Neural cell (in vitro differentiated cells): ENCODE data around the gene DPP9. TPM values are rescaled to one million over a fixed set of nuclear protein-coding genes. Genes with fewer than 3 reads are reported as not detected.

ENCODE experiments used
- H2AFZ ChIP-seq: fragments of 200-600, 300-800 bp; sonication (generic), shearing (Covaris generic); 2 replicates; pipeline ENCODE4 v1.6.0; 2014; ENCODE audit warnings: low read depth, mild to moderate bottlenecking, antibody characterized with exemption, low read length, moderate library complexity
- H3F3A ChIP-seq: fragments of 200-600 bp; shearing (Covaris generic); 2 replicates; pipeline ENCODE4 v1.6.1; 2016; ENCODE audit warnings: mild to moderate bottlenecking, moderate library complexity, mixed read lengths, antibody characterized with exemption, low read length; ENCODE audit not compliant: insufficient read depth, poor library complexity, severe bottlenecking
- H3K27ac ChIP-seq: fragments of 200-600, 300-800 bp; sonication (generic), shearing (Covaris generic); 2 replicates; pipeline ENCODE4 v1.5.1; 2014; ENCODE audit warnings: mild to moderate bottlenecking, low read length, moderate library complexity
- H3K27me3 ChIP-seq: fragments of 300-800, 200-600 bp; sonication (generic), shearing (Covaris generic); 2 replicates; pipeline ENCODE4 v1.6.0; 2014; ENCODE audit warnings: mild to moderate bottlenecking, low read depth, low read length, moderate library complexity; ENCODE audit not compliant: insufficient read depth
- H3K36me3 ChIP-seq: fragments of 300-800, 200-600 bp; sonication (generic), shearing (Covaris generic); 2 replicates; pipeline ENCODE4 v1.5.1; 2014; ENCODE audit warnings: mild to moderate bottlenecking, antibody characterized with exemption, low read length, moderate library complexity; ENCODE audit not compliant: insufficient read depth
- H3K4me2 ChIP-seq: fragments of 300-800, 200-600 bp; sonication (generic), shearing (Covaris generic); 2 replicates; pipeline ENCODE4 v1.6.0; 2014; ENCODE audit warnings: mild to moderate bottlenecking, low read length
- H3K4me3 ChIP-seq: fragments of 300-800, 200-600 bp; sonication (generic), shearing (Covaris generic); 2 replicates; pipeline ENCODE4 v1.5.1; 2014; ENCODE audit warnings: mild to moderate bottlenecking, low read length, moderate library complexity
- H3K79me2 ChIP-seq: fragments of 200-600 bp; shearing (Covaris generic); replicated peaks from 2 replicates; pipeline ENCODE4 v1.6.0; 2014; ENCODE audit warnings: mild to moderate bottlenecking, low read length, moderate library complexity; ENCODE audit not compliant: insufficient read depth
- H3K9ac ChIP-seq: fragments of 300-800, 200-600 bp; sonication (generic), shearing (Covaris generic); 2 replicates; pipeline ENCODE4 v1.6.1; 2016; ENCODE audit warnings: mild to moderate bottlenecking, low read length, mixed read lengths
- H3K9me2 ChIP-seq: fragments of 200-600 bp; shearing (Covaris generic); 2 replicates; pipeline ENCODE4 v1.6.1; 2016; ENCODE audit warnings: mild to moderate bottlenecking, low read length, mixed read lengths; ENCODE audit not compliant: insufficient read depth
- H3K9me3 ChIP-seq: fragments of 200-600, 300-800 bp; sonication (generic), shearing (Covaris generic); 2 replicates; pipeline ENCODE4 v1.6.1; 2016; ENCODE audit warnings: mild to moderate bottlenecking, mixed run types, low read length, moderate library complexity, mixed read lengths
- H4K20me1 ChIP-seq: fragments of 200-600 bp; shearing (Covaris generic); 2 replicates; pipeline ENCODE4 v1.6.1; 2016; ENCODE audit warnings: mild to moderate bottlenecking, mixed run types; ENCODE audit not compliant: insufficient read depth
- CTCF ChIP-seq: fragments of 450-650 bp; IDR thresholded peaks from 2 replicates; pipeline ENCODE4 v1.5.1; 2014; ENCODE audit warnings: antibody characterized with exemption, mild to moderate bottlenecking, moderate library complexity; ENCODE audit not compliant: poor library complexity, severe bottlenecking
- EP300 ChIP-seq: fragments of 450-650 bp; conservative IDR thresholded peaks from 2 replicates; pipeline ENCODE4 v1.6.1; 2014; ENCODE audit warnings: antibody characterized with exemption, mild to moderate bottlenecking, moderate library complexity; ENCODE audit not compliant: poor library complexity, severe bottlenecking
- EZH2 ChIP-seq: fragments of 200-600, 300-800 bp; shearing (Covaris generic), sonication (generic); IDR thresholded peaks from 2 replicates; pipeline ENCODE4 v1.6.1; 2014; ENCODE audit warnings: antibody characterized with exemption, low read length, borderline replicate concordance, mild to moderate bottlenecking; ENCODE audit not compliant: insufficient read depth, poor library complexity, severe bottlenecking
- MXI1 ChIP-seq: fragments of 450-650 bp; conservative IDR thresholded peaks from 2 replicates; pipeline ENCODE4 v1.6.1; 2014; ENCODE audit warnings: antibody characterized with exemption, mild to moderate bottlenecking; ENCODE audit not compliant: poor library complexity, severe bottlenecking
- POLR2AphosphoS5 ChIP-seq: IDR thresholded peaks from 2 replicates; pipeline ENCODE4 v1.6.1; 2012
- RAD21 ChIP-seq: fragments of 450-650 bp; conservative IDR thresholded peaks from 2 replicates; pipeline ENCODE4 v1.6.1; 2014; ENCODE audit warnings: antibody characterized with exemption, mild to moderate bottlenecking, moderate library complexity
- REST ChIP-seq: IDR thresholded peaks from 2 replicates; pipeline ENCODE4 v1.6.1; 2012; ENCODE audit warnings: borderline replicate concordance
- SMC3 ChIP-seq: fragments of 450-650 bp; conservative IDR thresholded peaks from 2 replicates; pipeline ENCODE4 v1.6.1; 2014; ENCODE audit warnings: antibody characterized with exemption, mild to moderate bottlenecking, moderate library complexity; ENCODE audit not compliant: poor library complexity
- TAF1 ChIP-seq: IDR thresholded peaks from 2 replicates; pipeline ENCODE4 v1.6.1; 2012; ENCODE audit warnings: low read depth
- polyA plus RNA-seq: library from polyadenylated mRNA; depleted of rRNA; stranded (reverse); fragments of >200 nt; gene quantifications from 2 replicates; pipeline ENCODE4 v1.2.3, GENCODE V29; 2014

The DPP9 gene
- polyA plus RNA-seq, 1 donor from 2014 or later, result 11.7 TPM

- Histone ChIP-seq H2AFZ (no peak overlapping the region), H3K27ac (peak overlapping the region; percentile 68), H4K20me1 (no peaks in the 10 kb centered on the region), H3K9me3 (no peaks in the 10 kb centered on the region), H3F3A (no peaks in the 10 kb centered on the region), H3K36me3 (no peaks in the 10 kb centered on the region), H3K9ac (peak overlapping the region; percentile 21), H3K4me3 (no peak overlapping the region), H3K4me2 (no peak overlapping the region), H3K27me3 (no peaks in the 10 kb centered on the region), H3K9me2 (no peaks in the 10 kb centered on the region), H3K79me2 (no peaks in the 10 kb centered on the region)
- TF ChIP-seq EP300 (no peak), REST (no peak), POLR2AphosphoS5 (no peak), CTCF (no peak), EZH2 (no peak), MXI1 (no peak)
Measured at GRCh38 chr19:4744451-4745174, 21.0 kb upstream of the DPP9 start.

GRCh38 chr19:4742723-4743646 lies 19.3 kb upstream of the DPP9 start:
- H3K36me3 ChIP-seq, result no peaks in the 10 kb centered on the region
- peak overlapping the region; percentile 89 for H3K27ac ChIP-seq
- peak overlapping the region; percentile 71 for H2AFZ ChIP-seq
- no peaks in the 10 kb centered on the region for H3F3A ChIP-seq
- H3K79me2 ChIP-seq, result no peaks in the 10 kb centered on the region
- H3K27me3 ChIP-seq, result no peaks in the 10 kb centered on the region
- peak; percentile 83 for TF ChIP-seq REST
- peak; percentile 57 for TF ChIP-seq SMC3
- peak; percentile 16 for TF ChIP-seq CTCF
- TF ChIP-seq MXI1, result no peak
- TF ChIP-seq POLR2AphosphoS5, result peak; percentile 76
- TF ChIP-seq TAF1, result peak; percentile 16
- TF ChIP-seq RAD21, result peak; percentile 55
- no peak for TF ChIP-seq EZH2
- peak; percentile 72 for TF ChIP-seq EP300
- H3K9ac ChIP-seq, result peak overlapping the region; percentile 67
- no peaks in the 10 kb centered on the region for H4K20me1 ChIP-seq
- no peaks in the 10 kb centered on the region for H3K9me3 ChIP-seq
- H3K4me2 ChIP-seq, result peak overlapping the region; percentile 1
- H3K9me2 ChIP-seq, result no peaks in the 10 kb centered on the region
- peak overlapping the region; percentile 49 for H3K4me3 ChIP-seq
